Stimulated activated CD4-positive, alpha-beta T cell treated with anti-CD3 and anti-CD28 coated beads, Interleukin-2, amount 100 ng/mL, for 24 hours (primary cell): ENCODE data around the gene MEMO1.
"Not testable (repeated sequence)": the region's sequence is repeated elsewhere in the genome, so short reads cannot be mapped to it uniquely, and the experiment has no call there.

Experiments
- DNase-seq, 2 donors: peaks; one replicate each; pipeline ENCODE4 v3.0.0-alpha.2; 2020

MEMO1 gene

DNA sequence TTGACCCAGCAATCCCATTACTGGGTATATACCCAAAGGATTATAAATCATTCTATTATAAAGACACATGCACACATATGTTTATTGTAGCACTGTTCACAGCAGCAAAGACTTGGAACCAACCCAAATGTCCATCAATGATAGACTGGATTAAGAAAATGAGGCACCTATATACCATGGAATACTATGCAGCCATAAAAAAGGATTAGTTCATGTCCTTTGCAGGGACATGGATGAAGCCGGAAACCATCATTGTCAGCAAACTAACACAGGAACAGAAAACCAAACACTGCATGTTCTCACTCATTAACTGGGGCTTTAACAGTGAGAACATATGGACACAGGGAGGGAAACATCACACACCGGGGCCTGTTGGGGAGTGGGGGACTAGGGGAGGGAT is 110.7 kb downstream of the MEMO1 start:
- not testable (repeated sequence) for DNase-seq

DNA sequence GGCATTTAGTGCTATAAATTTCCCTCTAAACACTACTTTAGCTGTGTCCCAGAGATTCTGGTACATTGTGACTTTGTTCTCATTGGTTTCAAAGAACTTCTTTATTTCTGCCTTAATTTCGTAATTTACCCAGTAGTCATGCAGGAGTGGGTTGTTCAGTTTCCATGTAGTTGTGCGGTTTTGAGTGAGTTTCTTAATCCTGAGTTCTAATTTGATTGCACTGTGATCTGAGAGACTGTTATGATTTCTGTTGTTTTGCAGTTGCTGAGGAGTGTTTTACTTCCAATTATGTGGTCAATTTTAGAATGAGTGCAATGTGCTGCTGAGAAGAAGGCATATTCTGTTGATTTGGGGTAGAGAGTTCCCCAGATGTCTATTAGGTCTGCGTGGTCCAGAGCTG is 112.5 kb downstream of the MEMO1 start:
- DNase-seq = not testable (repeated sequence)

DNA sequence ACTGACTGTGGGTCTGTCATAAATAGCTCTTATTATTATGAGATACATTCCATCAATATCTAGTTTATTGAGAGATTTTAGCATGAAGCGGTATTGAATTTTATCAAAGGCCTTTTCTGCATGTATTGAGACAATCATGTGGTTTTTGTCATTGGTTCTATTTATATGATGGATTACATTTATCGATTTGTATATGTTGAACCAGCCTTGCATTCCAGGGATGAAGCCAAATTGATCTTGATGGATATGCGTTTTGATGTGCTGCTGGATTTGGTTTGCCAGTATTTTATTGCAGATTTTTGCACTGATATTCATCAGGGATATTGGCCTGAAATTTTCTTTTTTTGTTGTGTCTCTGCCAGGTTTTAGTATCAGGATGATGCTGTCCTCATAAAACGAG is 113.5 kb downstream of the MEMO1 start:
- DNase-seq = not testable (repeated sequence)

DNA sequence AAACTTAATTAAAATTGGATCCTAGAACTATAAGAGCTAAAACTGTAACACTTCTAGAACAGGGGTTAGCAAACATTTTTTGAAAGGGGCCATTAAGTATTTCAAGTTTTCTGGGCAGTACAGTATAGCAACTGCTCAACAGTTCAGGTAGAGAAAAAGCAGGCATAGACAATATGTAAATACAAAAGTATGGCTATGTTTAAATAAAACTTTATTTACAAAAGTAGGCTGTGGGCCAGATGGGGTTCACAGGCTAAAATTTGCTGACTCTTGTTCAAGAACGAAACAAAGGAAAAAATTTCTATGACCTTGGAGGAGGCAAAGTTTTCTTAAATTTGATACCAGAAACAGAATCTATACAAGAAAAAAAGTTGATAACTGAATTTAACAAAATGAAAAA is 114.5 kb downstream of the MEMO1 start:
- no peak for DNase-seq

DNA sequence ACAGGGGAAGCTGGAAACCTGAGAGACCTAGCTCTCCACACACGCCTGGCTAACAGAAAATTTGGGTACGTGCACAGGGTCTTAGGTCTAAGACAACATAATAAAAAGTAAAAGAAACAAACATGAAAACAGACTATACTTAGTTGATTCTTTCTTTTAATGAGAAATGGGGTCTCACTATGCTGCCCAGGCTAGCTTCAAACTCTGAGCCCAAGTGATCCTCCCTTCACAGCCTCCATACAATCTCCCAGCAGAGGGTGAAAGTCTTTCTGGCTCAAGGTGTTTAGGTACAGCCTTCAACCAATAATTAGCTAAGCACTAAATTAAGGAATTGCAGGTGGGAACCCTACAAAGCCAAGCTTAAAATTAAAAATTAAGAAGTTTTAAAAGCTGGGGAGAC is 116.2 kb downstream of the MEMO1 start:
- no peak for DNase-seq

DNA sequence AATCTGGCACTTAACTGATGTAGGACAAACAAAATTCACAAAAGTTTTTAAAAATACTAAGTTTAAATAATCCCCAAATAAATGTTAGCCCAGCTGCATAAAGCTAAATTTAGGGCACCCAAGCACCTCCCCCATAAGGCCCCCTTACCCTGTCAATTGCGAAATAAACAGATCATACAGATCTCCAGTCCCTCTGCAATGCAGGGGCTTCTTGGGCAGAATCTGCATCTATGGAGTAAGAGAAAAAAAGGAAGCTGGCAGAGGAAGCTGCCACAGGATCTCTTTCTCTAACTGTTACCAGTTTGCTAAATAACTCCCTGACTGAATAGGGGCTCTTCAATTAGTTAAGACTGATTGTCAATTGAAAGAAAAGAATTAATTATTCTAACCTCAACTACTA is 117.7 kb downstream of the MEMO1 start:
- DNase-seq = no peak

DNA sequence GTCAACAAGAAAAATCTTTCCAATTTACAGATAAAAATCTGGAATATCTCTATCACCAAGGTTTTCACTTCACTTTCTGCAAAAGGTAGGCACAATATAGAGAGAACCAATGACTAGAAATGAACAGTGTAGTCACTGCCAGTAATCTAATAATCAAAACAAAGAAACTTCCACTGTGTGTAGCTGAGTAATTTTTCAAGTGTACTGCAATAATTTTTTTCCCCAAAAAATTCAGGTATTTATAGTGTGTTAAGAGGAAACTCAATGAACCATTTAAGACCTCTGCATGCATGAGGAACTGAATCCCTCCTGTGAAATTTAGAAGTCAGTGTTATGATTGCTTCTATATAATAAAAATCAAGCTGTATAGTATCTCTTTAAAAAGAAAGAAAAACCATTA is 121.8 kb downstream of the MEMO1 start:
- DNase-seq = no peak

DNA sequence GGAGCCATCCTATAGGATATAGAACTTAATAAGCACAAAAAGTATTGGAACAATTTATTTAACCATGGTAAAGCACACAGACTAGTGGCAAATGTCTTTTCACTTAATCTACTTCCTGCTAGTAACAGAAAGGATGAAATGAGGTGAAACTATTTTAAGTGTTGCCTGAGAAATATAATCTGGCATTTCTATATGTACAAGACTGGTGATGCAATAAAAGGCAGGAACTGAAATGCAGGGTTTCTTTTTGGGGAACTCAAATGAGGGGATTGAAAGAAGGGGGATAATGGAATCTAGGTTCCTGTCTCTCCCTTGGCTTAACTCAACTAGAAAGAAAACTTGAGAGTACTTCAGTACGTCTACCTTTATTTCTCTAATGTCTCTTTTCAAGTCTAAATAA is 122.3 kb downstream of the MEMO1 start:
- no peak for DNase-seq

DNA sequence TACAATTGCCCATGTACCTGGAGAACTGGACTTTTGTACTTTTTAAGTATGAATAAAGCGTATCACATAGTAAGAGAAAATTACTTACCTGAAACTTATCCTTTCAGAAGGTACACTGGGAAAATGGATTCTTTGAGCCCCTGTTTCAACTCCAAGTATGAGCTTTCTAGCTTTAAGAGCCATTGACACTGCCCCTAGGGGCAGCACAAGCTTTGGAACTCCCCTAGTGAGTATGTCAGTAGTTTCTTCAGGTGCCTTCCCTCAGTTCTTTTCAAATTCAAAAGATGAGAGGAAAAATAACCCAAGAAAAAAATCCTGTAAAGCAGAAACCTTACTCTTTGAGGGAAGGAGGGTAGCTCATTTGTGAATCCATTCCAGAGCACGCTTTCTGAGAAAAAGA is 124.1 kb downstream of the MEMO1 start:
- DNase-seq = no peak

DNA sequence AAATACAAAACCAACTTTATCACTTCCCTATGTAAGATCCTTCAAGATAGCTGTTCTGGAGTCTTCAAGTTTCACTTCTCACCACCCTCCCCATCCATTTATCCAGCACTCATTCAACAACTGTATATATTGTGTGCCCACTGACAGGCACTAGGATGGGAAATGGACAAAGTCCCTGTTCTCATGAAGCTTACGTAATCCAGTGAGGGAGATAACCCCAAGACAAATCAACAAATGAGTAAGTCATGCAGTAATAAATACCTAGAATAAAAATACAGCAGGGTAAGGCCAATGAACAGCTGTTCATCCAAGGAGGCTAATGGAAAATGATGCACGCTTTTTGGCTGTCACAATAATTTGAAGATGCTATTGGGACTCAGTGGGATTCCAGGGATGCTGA is 133.8 kb downstream of the MEMO1 start:
- no peak for DNase-seq

DNA sequence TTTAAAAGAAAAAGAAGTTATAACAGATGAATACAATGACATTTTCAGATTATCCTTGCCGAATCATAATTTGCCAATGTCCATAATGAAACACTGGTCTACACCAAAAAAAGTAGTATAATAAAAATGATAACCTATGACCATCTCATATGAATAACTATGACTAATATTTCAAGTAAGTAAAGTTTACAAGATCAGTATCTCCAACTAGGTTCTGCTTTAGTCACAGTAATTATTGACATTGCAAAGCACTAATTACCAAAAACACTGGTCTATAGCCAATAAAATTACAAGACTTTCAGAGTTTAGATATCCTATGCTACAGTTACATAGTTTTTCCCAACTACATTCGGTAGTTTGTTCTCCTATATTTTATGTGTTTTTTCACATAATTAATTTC is 136.7 kb downstream of the MEMO1 start:
- no peak for DNase-seq

DNA sequence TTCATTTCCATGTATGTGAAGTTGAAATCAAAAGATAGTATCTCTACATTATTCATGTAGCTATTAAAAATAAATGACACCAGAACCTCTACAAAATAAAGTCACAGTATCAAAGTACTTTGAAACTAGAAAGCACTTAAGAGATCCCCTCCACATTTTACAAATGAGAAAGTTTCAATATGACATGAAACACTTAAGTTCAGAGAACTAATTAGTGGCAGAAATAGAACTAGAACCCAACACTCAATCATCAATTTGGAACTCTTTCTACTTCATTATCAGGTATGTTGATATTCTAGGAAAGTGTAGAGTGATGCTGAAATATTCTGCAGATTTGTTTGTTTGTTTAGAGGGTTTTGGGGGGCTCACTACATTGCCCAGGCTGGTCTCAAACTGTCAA is 145.6 kb downstream of the MEMO1 start:
- DNase-seq = no peak

DNA sequence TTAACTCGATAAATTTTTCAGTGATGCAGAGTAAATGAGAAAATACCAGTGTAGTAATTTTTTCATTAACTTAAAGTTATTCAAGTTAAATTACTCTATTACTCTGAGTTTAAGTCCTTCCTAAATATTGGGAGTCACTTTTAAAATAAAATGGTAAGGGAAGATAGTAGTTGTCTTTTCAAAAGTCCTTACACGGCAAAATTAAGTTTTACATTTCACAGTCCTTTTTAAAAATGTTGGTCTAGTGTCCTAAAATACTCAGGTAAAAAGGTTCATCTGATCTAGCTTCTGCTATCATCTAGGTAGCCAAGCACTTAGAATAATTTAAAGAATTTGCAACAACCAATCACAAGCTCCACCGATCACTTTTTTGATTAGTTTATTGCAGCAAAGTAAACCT is 146.9 kb downstream of the MEMO1 start:
- no peak for DNase-seq

DNA sequence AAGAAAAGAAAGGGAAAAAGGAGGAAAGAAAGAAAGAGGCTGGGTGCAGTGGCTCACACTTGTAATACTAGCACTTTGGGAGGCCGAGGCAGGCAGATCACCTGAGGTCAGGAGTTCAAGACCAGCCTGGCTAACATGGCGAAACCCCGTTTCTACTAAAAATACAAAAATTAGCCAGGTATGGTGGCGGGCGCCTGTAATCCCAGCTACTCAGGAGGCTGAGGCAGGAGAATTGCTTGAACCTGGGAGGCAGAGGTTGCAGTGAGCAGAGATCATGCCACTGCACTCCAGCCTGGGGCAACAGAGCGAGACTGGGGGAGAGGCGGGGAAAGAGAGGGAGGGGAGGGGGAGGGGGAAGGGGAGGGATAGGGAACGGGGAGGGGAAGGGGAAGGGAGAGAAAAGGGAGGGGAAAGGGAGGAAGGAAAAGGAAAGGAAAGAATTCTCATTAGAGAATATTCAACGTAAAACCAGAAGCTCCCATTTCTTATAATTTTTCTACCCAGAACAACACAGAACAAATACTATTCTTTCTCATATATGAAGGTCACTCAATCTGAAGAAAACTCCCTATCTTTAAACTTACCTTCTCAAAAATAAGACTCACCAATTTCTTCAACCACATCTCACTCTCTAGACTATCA is 147.7 kb downstream of the MEMO1 start:
- DNase-seq = not testable (repeated sequence)

DNA sequence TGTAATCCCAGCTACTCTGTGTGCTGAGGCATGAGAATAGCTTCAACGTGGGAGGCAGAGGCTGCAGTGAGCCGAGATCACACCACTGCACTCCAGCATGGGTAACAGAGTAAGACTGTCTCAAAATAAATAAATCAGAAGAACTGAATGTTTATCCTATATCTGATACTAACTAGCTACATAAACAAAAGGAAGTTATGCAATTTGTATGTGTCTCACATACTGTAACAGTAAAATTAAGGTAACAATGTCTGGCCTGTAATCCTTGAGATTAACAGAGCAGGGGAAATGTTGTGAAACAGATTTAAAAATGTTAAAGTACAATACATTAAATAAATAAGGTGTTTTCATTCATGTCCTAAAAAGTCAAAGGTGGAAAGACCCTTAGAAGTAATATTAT is 150.8 kb downstream of the MEMO1 start:
- DNase-seq = no peak

DNA sequence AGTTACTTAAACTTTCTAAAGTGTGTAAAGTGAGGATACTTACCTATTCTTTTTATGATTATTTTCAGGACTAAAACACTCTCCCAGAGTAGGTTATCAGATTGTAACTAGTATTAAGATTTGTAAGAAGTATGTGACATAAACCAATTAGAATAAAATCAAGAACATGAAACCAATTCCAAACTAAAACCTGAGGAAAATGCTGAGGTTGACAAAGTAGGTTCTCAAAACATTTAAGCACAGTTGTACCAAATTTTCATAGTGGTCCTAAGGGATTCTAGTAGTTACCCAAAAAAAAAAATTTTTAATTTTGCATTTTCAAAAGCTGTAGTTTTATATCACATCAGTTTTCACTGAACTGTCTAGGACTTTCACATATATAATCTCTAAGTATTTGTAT is 157.3 kb downstream of the MEMO1 start:
- no peak for DNase-seq

DNA sequence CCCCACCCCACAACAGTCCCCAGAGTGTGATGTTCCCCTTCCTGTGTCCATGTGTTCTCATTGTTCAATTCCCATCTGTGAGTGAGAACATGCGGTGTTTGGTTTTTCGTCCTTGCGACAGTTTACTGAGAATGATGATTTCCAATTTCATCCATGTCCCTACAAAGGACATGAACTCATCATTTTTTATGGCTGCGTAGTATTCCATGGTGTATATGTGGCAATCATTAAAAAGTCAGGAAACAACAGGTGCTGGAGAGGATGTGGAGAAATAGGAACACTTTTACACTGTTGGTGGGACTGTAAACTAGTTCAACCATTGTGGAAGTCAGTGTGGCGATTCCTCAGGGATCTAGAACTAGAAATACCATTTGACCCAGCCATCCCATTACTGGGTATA is 168.7 kb downstream of the MEMO1 start:
- DNase-seq = not testable (repeated sequence)

DNA sequence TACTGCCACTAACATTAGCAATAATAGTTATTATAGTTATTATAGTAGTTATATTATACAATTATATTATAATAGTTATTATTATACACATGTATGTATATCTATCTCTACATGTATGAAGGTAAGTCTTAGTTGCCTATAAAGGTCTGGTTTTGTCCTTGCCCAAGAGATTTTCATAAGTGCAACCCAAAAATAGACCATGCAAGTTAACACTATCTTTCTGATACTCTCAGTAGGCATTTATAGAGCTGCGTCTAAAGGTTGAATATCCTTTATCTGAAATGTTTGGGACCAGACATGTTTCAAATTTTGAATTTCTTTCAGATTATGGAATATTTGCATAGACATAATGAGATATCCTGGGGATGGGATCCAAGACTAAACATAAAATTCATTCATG is 175.4 kb downstream of the MEMO1 start:
- no peak for DNase-seq

DNA sequence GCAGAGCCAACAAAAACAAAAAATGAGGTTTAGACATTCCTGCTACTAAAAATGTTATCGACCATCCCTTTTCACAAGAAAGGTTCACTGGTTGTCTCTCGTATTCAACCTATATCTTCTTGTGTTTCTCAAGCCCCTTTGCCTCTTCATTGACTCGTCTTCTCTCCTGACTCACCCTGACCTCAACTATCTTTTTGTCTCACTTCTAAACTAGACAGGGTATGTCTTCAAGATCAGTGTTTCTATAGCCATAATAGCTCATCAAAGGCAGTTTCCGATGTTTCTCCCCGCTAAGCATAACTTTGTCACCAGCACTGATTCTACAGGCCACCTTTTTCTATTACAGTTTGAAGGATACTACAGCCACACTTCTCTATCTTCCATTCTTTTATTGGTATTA is 178.4 kb downstream of the MEMO1 start:
- DNase-seq = no peak

DNA sequence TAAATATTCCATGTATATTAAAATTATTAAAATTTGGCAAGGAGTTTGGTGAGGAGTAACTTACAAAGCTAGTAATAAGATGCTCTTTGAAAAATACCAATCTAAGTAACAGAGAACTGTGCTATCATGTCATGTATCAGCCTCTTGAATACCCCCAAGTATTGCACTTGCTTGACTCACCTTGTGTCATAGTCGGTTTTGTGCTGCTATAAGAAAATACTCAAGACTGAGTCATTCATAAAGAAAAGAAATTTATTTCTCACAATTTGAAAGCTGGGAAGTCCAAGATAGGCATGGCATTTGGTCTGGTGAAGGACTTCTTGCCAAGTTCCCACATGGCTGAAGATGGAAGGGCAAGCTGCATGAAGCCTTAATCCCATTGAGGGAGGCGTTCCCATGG is 179.2 kb downstream of the MEMO1 start:
- no peak for DNase-seq

DNA sequence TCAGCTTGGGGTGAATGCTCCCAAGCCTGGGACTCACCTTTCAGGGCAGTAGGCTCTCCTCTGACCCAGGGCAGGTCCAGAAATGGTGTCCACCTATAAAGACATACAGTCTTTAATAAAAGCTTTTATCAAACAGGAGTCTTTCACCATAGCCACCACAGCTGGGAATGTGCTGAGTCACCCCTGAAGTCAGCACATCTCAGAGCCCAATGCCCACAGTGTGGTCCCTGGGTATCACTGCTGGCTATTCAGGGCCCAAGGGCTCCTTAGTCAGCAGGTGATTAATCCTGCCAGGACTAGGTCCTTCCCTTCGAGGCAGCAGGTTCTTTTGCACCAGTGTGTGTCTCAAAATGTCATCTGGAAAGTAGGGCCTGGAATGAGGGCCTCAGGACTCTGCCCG is 181.9 kb downstream of the MEMO1 start:
- DNase-seq = no peak

DNA sequence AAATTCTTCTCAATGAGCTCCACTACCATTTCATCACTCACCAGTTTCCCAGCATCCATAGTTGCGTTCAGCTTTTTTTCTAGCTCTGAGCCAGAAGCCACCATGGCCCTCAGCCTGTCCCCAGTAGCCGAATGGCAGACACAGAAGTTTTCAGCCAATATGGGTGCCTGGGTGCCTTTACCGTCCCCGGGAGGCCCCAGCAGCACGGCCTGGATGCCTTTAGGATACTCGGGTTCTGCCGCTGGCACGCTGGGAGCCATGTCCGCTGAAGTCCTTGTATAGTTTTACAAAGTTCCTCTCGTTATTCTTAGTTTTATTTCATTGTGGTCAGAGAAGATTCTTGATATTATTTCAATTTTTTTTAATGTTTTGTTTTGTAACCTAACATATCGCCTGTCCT is 187.2 kb downstream of the MEMO1 start:
- no peak for DNase-seq

DNA sequence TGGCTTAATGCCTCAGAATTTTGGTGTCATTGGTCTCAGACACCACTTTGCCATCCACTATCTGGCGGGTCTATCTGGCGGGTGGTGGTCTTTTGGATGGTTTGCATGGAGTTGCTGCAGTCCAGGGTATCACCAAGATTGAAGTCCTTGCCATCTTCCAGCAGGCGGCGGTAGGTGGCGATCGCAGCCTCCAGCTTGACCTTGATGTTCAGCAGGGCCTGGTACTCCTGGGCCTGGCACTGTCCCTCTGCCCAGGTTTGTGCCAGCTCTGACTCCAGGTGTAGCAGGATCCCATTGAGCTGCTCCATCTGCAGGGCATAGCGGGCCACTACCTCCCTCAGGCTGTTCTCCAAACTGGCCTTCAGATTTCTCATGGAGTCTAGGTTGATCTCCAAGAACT is 188.2 kb downstream of the MEMO1 start:
- DNase-seq = no peak
